GM21737 (cell line): Measurements from ENCODE around the gene ROR1.

ENCODE experiments used
- ATAC-seq: cut with Tn5 transposase; IDR thresholded peaks from one replicate; pipeline ENCODE4 v1.9.1; 2021; ENCODE audit warnings: mild to moderate bottlenecking, moderate library complexity; ENCODE audit not compliant: unreplicated experiment

Gene ROR1

GRCh38 chr1:63903947-63904610, 130.3 kb downstream of the ROR1 start:
- no peak for ATAC-seq

DNA sequence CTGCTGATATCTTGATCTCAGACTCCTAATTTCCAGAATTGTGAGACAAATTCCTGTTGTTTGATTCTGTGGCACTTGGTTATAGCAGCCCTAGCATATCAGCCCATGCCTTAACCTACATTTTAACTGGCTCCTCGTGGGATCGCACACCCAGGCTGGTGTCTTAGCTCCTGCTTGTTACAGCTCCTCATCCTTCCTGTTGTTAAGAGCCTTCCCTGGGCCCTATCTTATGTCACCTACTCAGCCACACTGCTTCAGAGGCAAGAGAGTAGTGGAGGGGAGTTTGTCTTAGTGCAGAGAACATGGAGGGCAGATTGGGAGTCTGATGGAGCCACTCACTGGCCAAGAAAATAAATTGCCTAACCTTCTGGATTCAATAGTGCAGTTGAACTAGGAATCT, 131.0 kb downstream of the ROR1 start:
- no peak for ATAC-seq

- no peak for ATAC-seq
These were observed 132.4 kb downstream of the ROR1 start for GRCh38 chr1:63906047-63906704.

- no peak for ATAC-seq
These were observed 133.2 kb downstream of the ROR1 start for GRCh38 chr1:63907051-63907450.

DNA sequence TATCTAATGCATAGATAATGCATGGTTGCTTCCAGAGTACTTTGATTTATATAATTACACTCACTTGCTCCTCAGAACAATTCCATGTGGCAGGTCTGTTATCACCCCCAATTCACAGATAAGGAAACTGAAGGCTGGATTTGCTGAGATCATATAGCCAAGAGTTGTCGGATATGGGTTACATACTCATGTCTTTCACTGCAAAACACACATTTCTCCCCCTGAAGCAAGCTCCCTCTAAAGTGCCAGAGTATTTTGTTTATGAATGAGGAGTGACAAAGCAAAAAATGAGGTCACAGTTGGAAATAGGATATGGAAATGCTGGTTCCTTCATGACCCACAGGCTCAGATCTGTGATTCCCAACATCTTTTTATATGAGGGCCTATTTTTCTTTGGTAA, 134.2 kb downstream of the ROR1 start:
- ATAC-seq = no peak

DNA sequence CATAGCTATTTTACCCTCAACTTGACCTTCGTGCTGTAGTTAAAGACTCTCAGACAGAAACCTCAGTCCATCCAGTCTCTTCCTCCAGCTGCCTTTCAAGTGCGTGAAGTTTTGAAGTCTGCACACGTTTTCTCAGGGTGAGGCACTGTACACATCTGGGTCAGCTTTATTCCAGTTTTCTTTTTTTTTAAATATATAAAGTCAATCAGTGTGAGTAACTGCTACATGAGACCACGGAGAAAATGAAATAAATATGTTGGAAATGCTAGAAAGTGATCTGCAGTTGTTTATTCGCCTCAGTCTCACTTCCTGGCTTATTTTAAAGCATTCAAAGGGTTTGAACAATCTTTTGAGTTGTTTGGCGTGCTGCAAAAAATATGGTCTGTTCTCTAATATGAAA, 135.7 kb downstream of the ROR1 start:
- no peak for ATAC-seq

- no peak for ATAC-seq
These were observed 137.2 kb downstream of the ROR1 start for GRCh38 chr1:63911049-63911448.

GRCh38 chr1:63912643-63913042, 138.8 kb downstream of the ROR1 start:
- no peak for ATAC-seq

GRCh38 chr1:63913533-63913932, 139.7 kb downstream of the ROR1 start:
- ATAC-seq = no peak

GRCh38 chr1:63914241-63914640, 140.4 kb downstream of the ROR1 start:
- no peak for ATAC-seq

GRCh38 chr1:63914706-63915105, 140.9 kb downstream of the ROR1 start:
- ATAC-seq = no peak

DNA sequence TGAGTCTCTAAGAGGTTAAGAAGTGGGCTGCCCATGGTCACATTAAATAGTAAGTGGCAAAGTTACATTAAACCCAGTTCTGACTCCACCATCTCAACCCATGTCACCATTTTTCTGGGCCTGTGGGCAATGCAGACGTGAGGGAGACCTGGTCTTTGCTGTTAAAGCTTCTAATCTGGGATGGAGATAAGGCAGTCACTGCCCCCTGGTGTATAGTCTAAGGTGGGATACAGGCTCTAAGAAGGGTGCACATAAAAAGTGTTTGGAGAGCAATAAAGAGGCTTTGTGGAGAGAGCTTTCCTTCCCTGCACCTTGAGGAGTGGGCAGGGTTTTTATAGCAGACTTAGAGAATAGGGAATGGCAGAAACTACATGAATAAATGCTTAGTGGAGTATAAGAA, 141.3 kb downstream of the ROR1 start:
- ATAC-seq = no peak

DNA sequence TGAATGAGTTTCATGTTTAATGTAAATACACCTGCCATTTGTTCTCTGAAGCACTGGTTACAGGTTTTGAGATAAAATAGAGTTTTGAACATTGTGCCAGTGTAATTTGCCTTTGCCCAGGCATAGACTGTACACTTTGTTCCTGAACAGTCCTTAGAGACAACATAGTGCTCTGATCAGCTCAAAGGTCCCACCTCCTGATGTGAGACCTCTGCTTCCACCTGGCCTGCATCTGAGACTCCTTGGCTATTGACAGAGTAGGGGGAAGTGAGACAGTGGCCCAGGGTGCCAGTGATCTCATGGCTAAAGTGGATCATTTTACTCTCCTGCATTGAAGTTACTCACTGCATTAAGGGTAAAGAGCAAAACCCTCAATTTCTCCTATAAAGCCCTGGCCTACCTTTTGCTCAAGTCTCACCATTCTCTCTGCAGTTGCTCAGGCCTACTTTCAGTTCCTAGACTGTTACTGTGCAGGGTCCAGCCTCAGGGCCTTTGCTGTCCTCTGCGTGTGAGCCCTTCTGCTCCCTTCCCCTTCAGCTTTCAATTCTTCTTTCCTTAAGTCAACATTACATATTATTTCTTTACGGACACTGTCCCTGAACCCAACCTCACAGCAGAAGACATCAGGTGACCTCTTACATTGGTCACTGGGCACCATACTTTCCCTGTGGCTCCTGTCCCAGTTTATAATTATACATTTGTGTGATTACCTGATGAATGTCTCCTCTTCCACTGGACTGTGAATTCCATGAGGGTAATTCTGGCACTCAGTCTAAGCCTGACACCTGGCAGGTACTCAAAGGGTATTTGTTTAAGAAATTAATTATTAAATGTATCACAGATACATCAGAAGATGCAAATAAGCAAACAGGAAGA, 142.9 kb downstream of the ROR1 start:
- no peak for ATAC-seq

DNA sequence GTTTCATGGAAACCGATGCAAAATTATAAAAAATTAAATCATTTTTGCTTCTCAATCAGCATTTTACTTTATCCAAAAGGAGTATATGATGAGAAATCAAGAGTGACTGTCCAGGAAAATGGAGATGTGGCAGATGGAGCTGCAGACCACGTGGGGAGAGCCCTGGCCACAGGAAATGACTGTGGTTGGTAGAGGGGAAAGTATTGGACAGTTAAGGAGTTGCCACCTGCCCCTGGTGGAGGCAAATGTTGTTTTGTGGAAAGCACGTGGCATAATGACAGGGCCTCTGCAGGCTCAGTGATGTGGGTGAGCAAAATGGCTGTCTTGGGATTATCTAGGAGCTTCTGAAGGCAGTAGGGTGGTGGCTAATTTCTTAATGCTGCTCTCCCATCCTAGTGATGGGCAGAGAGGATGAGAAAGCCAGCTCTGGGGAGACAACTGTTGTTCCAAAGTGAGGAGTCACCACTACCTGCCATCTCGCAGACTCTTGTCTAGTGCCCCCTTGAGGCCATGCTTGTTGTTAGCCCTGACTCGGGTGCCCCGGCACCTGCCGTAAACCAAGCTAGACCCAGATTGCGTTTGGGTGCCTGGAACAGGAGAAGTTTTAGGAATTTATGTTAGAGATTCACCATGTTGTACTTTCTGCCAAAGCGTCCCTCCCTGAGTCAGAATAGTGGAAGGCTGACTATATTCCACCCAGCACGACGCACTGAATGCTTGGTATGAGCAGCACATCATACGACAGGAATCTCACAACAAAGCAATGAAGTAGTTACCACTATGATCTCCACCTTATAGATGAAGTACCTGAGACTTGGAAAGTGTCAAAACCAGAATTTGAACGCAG, 144.0 kb downstream of the ROR1 start:
- no peak for ATAC-seq

- ATAC-seq = no peak
These were observed 144.7 kb downstream of the ROR1 start for GRCh38 chr1:63918418-63918945.

DNA sequence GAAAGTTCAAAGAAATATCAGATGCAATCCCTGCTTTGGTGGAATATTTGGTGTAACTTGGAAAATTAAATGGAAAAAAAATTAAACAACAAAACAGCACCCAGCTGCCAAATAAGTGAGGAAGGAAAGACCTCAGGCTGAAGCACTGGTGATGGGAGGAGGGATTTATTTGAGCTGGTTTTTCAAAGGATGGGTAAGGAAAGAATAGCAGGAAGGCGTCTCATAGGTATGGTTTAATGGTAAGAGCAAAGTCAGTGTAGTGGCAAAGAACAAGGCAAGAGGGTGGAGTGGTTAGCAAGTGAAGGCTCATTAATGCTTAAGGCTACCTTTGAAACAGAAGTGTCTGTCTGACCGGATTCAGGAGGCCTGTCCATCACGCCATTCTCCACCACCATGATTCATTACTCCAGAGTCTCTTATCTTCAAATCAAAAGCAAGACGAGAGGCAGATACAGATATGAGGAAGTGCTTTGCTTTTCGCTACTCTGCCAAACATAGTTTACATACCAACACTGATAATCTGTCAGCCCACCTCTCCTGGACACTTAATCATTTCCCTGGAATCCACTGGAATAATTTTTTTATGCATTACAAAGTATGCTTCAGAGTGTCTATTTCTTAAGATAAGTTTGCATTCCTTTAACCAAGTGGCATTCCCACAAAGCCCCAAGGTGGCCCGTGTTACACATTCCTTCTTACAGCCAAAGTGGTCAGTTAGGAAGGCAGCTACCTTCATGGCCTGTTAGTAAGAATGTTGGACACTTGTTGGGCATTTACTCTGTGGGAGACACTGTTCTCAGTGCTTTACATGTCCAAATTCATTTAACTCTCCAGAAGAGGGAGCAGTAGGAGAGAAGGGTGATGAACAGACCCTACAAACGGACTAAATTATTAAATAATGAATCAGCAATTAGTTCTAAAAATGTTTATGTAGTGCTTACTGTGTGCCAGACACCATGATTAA, 146.6 kb downstream of the ROR1 start:
- no peak for ATAC-seq

DNA sequence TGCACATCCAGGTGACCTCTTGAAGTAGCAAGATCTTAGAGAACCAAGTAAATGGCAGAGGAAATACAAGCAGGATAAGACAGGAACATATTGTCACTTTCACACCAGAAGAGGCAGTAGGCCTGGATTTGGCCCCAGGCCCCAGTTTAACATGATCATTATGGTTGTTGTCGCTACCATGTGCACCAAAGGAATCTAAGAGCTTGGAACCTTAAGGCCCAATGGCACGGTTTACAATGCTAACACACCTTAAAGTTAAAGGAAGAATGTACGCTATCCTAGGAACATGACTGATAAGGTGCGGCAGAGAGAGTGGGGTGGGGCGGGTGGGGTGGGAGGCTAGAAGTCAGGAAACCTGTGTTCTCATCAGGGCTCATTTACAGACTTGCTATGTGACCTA, 147.5 kb downstream of the ROR1 start:
- no peak for ATAC-seq

DNA sequence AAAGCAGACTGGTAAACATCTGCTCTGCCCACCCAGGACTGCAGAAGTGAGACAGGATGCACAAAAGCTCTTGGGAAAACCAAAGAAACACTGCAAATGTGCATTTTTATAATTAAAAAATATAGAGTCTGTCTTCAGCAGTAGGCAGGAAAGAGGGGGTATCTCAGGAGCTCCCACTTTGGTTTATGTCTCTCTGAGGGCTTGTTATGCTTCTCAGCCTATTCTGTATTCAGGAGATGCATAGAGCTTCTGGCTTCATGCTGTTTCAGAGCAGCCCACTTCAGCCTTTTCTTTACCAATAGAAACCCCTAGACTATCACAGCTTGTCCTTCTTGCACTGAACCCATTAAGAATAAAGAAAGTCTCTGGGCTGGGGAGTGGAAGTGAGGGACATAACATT, 148.0 kb downstream of the ROR1 start:
- ATAC-seq = no peak

GRCh38 chr1:63922848-63923247, 149.0 kb downstream of the ROR1 start:
- no peak for ATAC-seq

DNA sequence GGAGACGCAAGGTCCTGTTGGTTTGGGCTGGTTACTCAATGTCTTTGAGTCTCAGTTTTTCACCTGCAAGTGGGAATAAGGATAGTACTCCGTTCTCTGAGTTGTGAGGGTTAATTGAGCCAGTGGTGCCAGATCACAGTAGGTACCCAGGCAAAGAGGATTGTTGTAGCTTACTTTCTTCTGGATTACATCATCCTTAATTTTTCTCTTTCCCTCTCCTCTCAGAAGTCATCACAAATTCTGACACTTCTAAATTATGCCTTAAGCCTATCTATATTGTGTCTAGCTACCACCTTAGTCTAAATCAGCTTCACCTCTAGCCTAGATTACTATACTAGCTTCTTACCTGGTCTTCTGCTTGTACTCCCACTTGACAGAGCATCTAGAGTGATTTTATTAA, 149.5 kb downstream of the ROR1 start:
- ATAC-seq = no peak
